ENCODE results near the gene UBE2D3.

DNA sequence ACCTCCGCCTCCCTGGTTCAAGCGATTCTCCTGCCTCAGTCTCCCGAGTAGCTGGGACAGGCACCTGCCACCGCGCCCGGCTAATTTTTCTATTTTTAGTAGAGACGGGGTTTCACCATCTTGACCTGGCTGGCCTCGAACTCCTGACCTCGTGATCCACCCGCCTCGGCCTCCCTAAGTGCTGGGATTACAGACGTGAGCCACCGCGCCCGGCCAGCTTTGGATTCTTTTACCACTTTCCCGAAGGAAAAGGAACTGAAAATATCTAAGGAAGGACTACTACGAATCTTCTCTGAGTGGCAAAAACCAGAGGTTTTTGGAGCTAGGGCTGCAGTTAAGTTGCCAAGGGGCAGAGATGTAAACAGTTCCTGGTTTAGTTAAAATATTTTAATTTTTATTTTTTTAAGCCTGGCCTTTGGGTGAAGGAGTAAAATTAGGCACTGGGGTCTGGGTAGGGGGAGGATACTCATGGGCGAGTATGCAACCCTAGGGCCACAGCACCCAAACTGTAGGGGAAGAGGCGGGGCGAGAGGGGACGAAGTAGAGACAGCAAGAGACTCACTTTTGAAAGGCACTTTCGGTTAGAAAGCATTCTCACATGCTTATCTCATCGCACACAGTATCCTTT lies 40.9 kb upstream of the UBE2D3 start:
- TF ChIP-seq, protein P1, sequence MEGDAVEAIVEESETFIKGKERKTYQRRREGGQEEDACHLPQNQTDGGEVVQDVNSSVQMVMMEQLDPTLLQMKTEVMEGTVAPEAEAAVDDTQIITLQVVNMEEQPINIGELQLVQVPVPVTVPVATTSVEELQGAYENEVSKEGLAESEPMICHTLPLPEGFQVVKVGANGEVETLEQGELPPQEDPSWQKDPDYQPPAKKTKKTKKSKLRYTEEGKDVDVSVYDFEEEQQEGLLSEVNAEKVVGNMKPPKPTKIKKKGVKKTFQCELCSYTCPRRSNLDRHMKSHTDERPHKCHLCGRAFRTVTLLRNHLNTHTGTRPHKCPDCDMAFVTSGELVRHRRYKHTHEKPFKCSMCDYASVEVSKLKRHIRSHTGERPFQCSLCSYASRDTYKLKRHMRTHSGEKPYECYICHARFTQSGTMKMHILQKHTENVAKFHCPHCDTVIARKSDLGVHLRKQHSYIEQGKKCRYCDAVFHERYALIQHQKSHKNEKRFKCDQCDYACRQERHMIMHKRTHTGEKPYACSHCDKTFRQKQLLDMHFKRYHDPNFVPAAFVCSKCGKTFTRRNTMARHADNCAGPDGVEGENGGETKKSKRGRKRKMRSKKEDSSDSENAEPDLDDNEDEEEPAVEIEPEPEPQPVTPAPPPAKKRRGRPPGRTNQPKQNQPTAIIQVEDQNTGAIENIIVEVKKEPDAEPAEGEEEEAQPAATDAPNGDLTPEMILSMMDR (IDR thresholded peaks at IDR 0.05) = no peak
- TF ChIP-seq POLR2A (IDR thresholded peaks at IDR 0.05) = no peak
